ENCODE measurements around the gene AK6. TPM values are rescaled to one million over a fixed set of nuclear protein-coding genes. Genes with fewer than 3 reads are reported as not detected.
A peak's percentile ranks its signal among the peaks of the same experiment; 100 is the strongest.

Gene AK6
- total and polyA plus RNA-seq, 2 donors (not counting 1 experiment from before 2014, with no cell fraction given) = 12.2 to 25.4 TPM

- DNase-seq (no peak), ATAC-seq (ENCODE audit: low read depth) (no peak)
- ChIA-PET POLR2A (no interaction called here), CTCF (no interaction called here)
- H3K27ac ChIP-seq (ENCODE audit: low read length in 2 of 2) = no peak overlapping the region
- intact Hi-C loops (cut with micrococcal nuclease) = no loop called here
- no peak overlapping the region for H3K9ac ChIP-seq (ENCODE audit: low read length)
- no CpG with 5 or more reads among the region's 3 CpGs for WGBS (ENCODE audit: insufficient coverage)
- no peaks in the 10 kb centered on the region for H3K79me2 ChIP-seq (ENCODE audit: control insufficient read depth, insufficient read depth, low read length)
- H2AFZ ChIP-seq (ENCODE audit: insufficient read depth, low read depth, low read length, poor library complexity, severe bottlenecking) = no peak overlapping the region
- H3K27ac Mint-ChIP-seq = no peak overlapping the region
- no peak overlapping the region for H3K4me2 ChIP-seq (replicated peaks; ENCODE audit: low read depth, low read length, poor library complexity, severe bottlenecking)
- peaks cover 5 to 9% of the 10 kb centered on the region in 2 donors for H3K4me1 ChIP-seq (ENCODE audit: control insufficient read depth in 2 of 2, insufficient read depth in 2 of 2, low read length in 2 of 2)
- peaks cover 0 to 8% (median 0%) of the 10 kb centered on the region in 3 donors for H3K9me3 ChIP-seq (ENCODE audit: control extremely low read depth in 1 of 3, control insufficient read depth in 2 of 3, insufficient read depth in 1 of 3, low read length in 2 of 3)
- peaks cover 10% of the 10 kb centered on the region for H3K4me1 Mint-ChIP-seq
- H3K27me3 Mint-ChIP-seq = no peaks in the 10 kb centered on the region
- no peaks in the 10 kb centered on the region for H3K27me3 ChIP-seq (replicated peaks in 1 of 4; ENCODE audit: control extremely low read depth in 1 of 4, control insufficient read depth in 3 of 4, insufficient read depth in 4 of 4, low read length in 3 of 4)
- H3K36me3 ChIP-seq (replicated peaks in 1 of 2; ENCODE audit: control extremely low read depth in 1 of 2, control insufficient read depth in 1 of 2, extremely low read depth in 1 of 2, insufficient read depth in 2 of 2, low read length in 1 of 2) = no peaks in the 10 kb centered on the region
- TF ChIP-seq CTCF (IDR thresholded peaks at IDR 0.05) (no peak), EZH2 (IDR thresholded peaks at IDR 0.05; ENCODE audit: borderline replicate concordance, insufficient read depth, low read depth, low read length, poor library complexity, severe bottlenecking) (no peak)
- H3K4me3 Mint-ChIP-seq = no peak overlapping the region
- no peaks in the 10 kb centered on the region for H3K9me3 Mint-ChIP-seq (ENCODE audit: insufficient read depth)
- H3K4me3 ChIP-seq (ENCODE audit: control extremely low read depth in 1 of 5, extremely low read depth in 1 of 5, insufficient read depth in 1 of 5, low read depth in 2 of 5, low read length in 4 of 5) = no peak overlapping the region
- no peaks in the 10 kb centered on the region for H4K20me1 ChIP-seq (ENCODE audit: control insufficient read depth, insufficient read depth, low read length, poor library complexity, severe bottlenecking)
These were observed 49.2 kb upstream of the AK6 start for GRCh38 chr5:69418554-69418953.

- Mint-ChIP-seq H3K4me1 (peaks cover 10% of the 10 kb centered on the region), H3K4me3 (peak overlapping the region; percentile 24), H3K9me3 (ENCODE audit: insufficient read depth) (no peaks in the 10 kb centered on the region), H3K27ac (no peak overlapping the region), H3K27me3 (no peaks in the 10 kb centered on the region)
- Histone ChIP-seq H3K79me2 (ENCODE audit: control insufficient read depth, insufficient read depth, low read length) (no peaks in the 10 kb centered on the region), H3K36me3 (replicated peaks in 1 of 2; ENCODE audit: control extremely low read depth in 1 of 2, control insufficient read depth in 1 of 2, extremely low read depth in 1 of 2, insufficient read depth in 2 of 2, low read length in 1 of 2) (peaks cover 0 to 1% of the 10 kb centered on the region in 2 experiments), H4K20me1 (ENCODE audit: control insufficient read depth, insufficient read depth, low read length, poor library complexity, severe bottlenecking) (no peaks in the 10 kb centered on the region), H3K4me2 (replicated peaks; ENCODE audit: low read depth, low read length, poor library complexity, severe bottlenecking) (no peak overlapping the region), H3K27ac (ENCODE audit: low read length in 2 of 2) (no peak overlapping the region), H3K9ac (ENCODE audit: low read length) (no peak overlapping the region), H3K27me3 (replicated peaks in 1 of 4; ENCODE audit: control extremely low read depth in 1 of 4, control insufficient read depth in 3 of 4, insufficient read depth in 4 of 4, low read length in 3 of 4) (no peaks in the 10 kb centered on the region), H2AFZ (ENCODE audit: insufficient read depth, low read depth, low read length, poor library complexity, severe bottlenecking) (no peak overlapping the region), H3K4me3 (ENCODE audit: control extremely low read depth in 1 of 5, extremely low read depth in 1 of 5, insufficient read depth in 1 of 5, low read depth in 2 of 5, low read length in 4 of 5) (no peak overlapping the region), H3K4me1 (ENCODE audit: control insufficient read depth in 2 of 2, insufficient read depth in 2 of 2, low read length in 2 of 2) (peaks cover 5 to 9% of the 10 kb centered on the region in 2 donors), H3K9me3 (ENCODE audit: control extremely low read depth in 1 of 3, control insufficient read depth in 2 of 3, insufficient read depth in 1 of 3, low read length in 2 of 3) (no peaks in the 10 kb centered on the region)
- intact Hi-C loops (cut with micrococcal nuclease) = no loop called here
- POLR2A ChIA-PET = no interaction called here
- CTCF ChIA-PET = no interaction called here
- TF ChIP-seq EZH2 (IDR thresholded peaks at IDR 0.05; ENCODE audit: borderline replicate concordance, insufficient read depth, low read depth, low read length, poor library complexity, severe bottlenecking) (no peak), CTCF (IDR thresholded peaks at IDR 0.05) (no peak)
- DNase-seq = no peak
- ATAC-seq (ENCODE audit: low read depth) = no peak
These were observed 47.4 kb upstream of the AK6 start for GRCh38 chr5:69416699-69417098.
